Measurements from ENCODE around the gene TRUB1.
"Not testable (repeated sequence)": the region's sequence is repeated elsewhere in the genome, so short reads cannot be mapped to it uniquely, and the experiment has no call there.

TRUB1 gene

GRCh38 chr10:114937962-114938855, at the start of gene TRUB1:
TRUB1 (plus strand) TSS chr10:114938195; CDS start chr10:114938254, 59 bp downstream.
- peak; percentile 96 for DNase-seq

- DNase-seq: no peak
Observed at GRCh38 chr10:114893251-114893650, 44.7 kb upstream of the TRUB1 start.

- DNase-seq: no peak
Observed at GRCh38 chr10:114894911-114895310, 43.1 kb upstream of the TRUB1 start.

- DNase-seq: not testable (repeated sequence)
Observed at GRCh38 chr10:114897011-114897410, 41.0 kb upstream of the TRUB1 start.

- DNase-seq: no peak
Observed at GRCh38 chr10:114897593-114897992, 40.4 kb upstream of the TRUB1 start.

- DNase-seq: no peak
Observed at GRCh38 chr10:114899982-114900381, 38.0 kb upstream of the TRUB1 start.

GRCh38 chr10:114900658-114901057, 37.3 kb upstream of the TRUB1 start:
- no peak for DNase-seq

- no peak for DNase-seq
Observed at GRCh38 chr10:114902151-114902550, 35.8 kb upstream of the TRUB1 start.

GRCh38 chr10:114905450-114905849, 32.5 kb upstream of the TRUB1 start:
- no peak for DNase-seq

- no peak for DNase-seq
Observed at GRCh38 chr10:114906981-114907380, 31.0 kb upstream of the TRUB1 start.

GRCh38 chr10:114908896-114909295, 29.1 kb upstream of the TRUB1 start:
- DNase-seq: no peak

GRCh38 chr10:114911052-114911711, 26.8 kb upstream of the TRUB1 start:
- DNase-seq: no peak

- DNase-seq: no peak
Observed at GRCh38 chr10:114911801-114912469, 26.1 kb upstream of the TRUB1 start.

- no peak for DNase-seq
Observed at GRCh38 chr10:114912470-114912859, 25.5 kb upstream of the TRUB1 start.

GRCh38 chr10:114914560-114914959, 23.4 kb upstream of the TRUB1 start:
- no peak for DNase-seq

GRCh38 chr10:114915294-114915693, 22.7 kb upstream of the TRUB1 start:
- DNase-seq: no peak

GRCh38 chr10:114916653-114917052, 21.3 kb upstream of the TRUB1 start:
- no peak for DNase-seq

- DNase-seq: no peak
Observed at GRCh38 chr10:114917459-114917858, 20.5 kb upstream of the TRUB1 start.

GRCh38 chr10:114917927-114918672, 19.9 kb upstream of the TRUB1 start:
- no peak for DNase-seq

GRCh38 chr10:114920459-114920858, 17.5 kb upstream of the TRUB1 start:
- no peak for DNase-seq

- DNase-seq: no peak
Observed at GRCh38 chr10:114922003-114922402, 16.0 kb upstream of the TRUB1 start.

- no peak for DNase-seq
Observed at GRCh38 chr10:114923551-114923950, 14.4 kb upstream of the TRUB1 start.

Measured in right hindlimb (tissue), 1 donor.